Stimulated activated effector memory CD8-positive, alpha-beta T cell treated with anti-CD3 and anti-CD28 coated beads, Interleukin-12 subunit alpha, Interleukin-12 subunit beta, amount 100 ng/mL, for 72 hours (primary cell): ENCODE data around the gene TESMIN.

Experiments
- ATAC-seq: fragments of 150-1000 bp; cut with Tn5 transposase; 2 replicates; pipeline ENCODE4 v1.10.0; 2021
- DNase-seq, 2 donors: peaks; one replicate each; pipeline ENCODE4 v3.0.0; 2021 to 2022; ENCODE audit warnings: low spot score in 2 of 2
- H3K27ac Mint-ChIP-seq: one replicate; pipeline ENCODE4 v1.8.0; 2022; ENCODE audit warnings: mild to moderate bottlenecking, mixed read lengths
- H3K36me3 Mint-ChIP-seq: one replicate; pipeline ENCODE4 v1.8.0; 2022; ENCODE audit warnings: mild to moderate bottlenecking, mixed read lengths
- H3K4me1 Mint-ChIP-seq: one replicate; pipeline ENCODE4 v1.8.0; 2022; ENCODE audit warnings: mixed read lengths
- H3K4me3 Mint-ChIP-seq: one replicate; pipeline ENCODE4 v1.8.0; 2022; ENCODE audit warnings: mild to moderate bottlenecking, mixed read lengths
- H3K9me3 Mint-ChIP-seq: one replicate; pipeline ENCODE4 v1.8.0; 2022; ENCODE audit warnings: mixed read lengths

Gene TESMIN

DNA sequence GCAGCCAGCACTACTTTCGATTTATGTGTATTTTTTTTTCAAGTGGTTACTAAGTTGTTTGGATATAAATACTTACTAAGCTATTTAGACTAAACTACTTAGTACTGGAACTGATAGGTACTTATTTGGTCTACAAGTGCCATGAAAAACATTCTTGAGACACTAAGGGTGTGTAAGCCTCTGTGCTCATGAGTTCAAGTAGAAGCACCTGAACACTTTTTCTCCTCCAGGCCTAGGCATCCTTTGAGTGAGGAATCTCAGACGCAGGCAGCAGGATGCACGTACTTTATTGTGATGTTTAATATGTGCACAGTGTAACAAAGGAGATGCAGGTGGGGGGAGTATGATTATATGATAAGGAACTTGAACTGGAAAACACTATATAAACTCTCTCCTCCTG, 7.8 kb downstream of the TESMIN start:
- H3K9me3 Mint-ChIP-seq: no peaks in the 10 kb centered on the region
- ATAC-seq (no peak), DNase-seq (no peak)
- peaks cover 4% of the 10 kb centered on the region for H3K4me1 Mint-ChIP-seq
- peak overlapping the region; percentile 27 for H3K27ac Mint-ChIP-seq
- H3K36me3 Mint-ChIP-seq: no peaks in the 10 kb centered on the region
- H3K4me3 Mint-ChIP-seq: no peak overlapping the region

GRCh38 chr11:68741463-68741862, 9.9 kb downstream of the TESMIN start:
- Mint-ChIP-seq H3K4me1 (peaks cover 4% of the 10 kb centered on the region), H3K36me3 (no peaks in the 10 kb centered on the region), H3K27ac (no peak overlapping the region), H3K4me3 (no peak overlapping the region), H3K9me3 (no peaks in the 10 kb centered on the region)
- DNase-seq (no peak), ATAC-seq (no peak)

- Mint-ChIP-seq H3K4me1 (no peaks in the 10 kb centered on the region), H3K4me3 (no peak overlapping the region), H3K27ac (no peak overlapping the region), H3K36me3 (no peaks in the 10 kb centered on the region), H3K9me3 (no peaks in the 10 kb centered on the region)
- ATAC-seq: no peak
- DNase-seq: no peak
Measured at GRCh38 chr11:68735646-68736045, 15.7 kb downstream of the TESMIN start.

DNA sequence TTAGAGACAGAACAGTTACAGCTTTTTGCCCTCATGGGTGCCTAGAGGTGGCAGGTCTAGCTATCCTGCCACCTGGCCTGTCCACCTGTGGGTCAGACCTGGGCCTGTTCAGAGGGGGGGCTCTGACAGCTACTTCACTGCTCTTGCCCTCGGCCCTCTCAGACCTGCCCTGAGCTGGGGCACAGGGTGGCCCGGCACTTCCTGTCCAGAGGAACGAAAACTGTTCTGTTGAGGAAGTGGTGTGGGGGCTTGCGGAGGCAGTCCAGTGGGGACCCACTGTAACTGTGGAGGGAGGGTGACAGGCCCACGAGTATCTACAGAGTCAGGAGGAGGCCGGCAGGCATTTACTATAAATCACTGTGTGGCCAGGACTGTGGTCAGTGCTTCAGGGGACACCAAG, 16.2 kb downstream of the TESMIN start:
- ATAC-seq (peak; percentile 28), DNase-seq (no peak)
- Mint-ChIP-seq H3K36me3 (no peaks in the 10 kb centered on the region), H3K4me1 (no peaks in the 10 kb centered on the region), H3K9me3 (no peaks in the 10 kb centered on the region), H3K27ac (no peak overlapping the region), H3K4me3 (no peak overlapping the region)

- Mint-ChIP-seq H3K4me1 (no peaks in the 10 kb centered on the region), H3K4me3 (no peak overlapping the region), H3K36me3 (no peaks in the 10 kb centered on the region), H3K27ac (no peak overlapping the region), H3K9me3 (no peaks in the 10 kb centered on the region)
- ATAC-seq: no peak
- DNase-seq: no peak
Measured at GRCh38 chr11:68734111-68734510, 17.2 kb downstream of the TESMIN start.

- Mint-ChIP-seq H3K9me3 (no peaks in the 10 kb centered on the region), H3K4me1 (no peaks in the 10 kb centered on the region), H3K36me3 (no peaks in the 10 kb centered on the region), H3K4me3 (no peak overlapping the region), H3K27ac (no peak overlapping the region)
- DNase-seq: no peak
- ATAC-seq: no peak
Measured at GRCh38 chr11:68727783-68728182, 23.5 kb downstream of the TESMIN start.

GRCh38 chr11:68724293-68724692, 27.0 kb downstream of the TESMIN start:
- Mint-ChIP-seq H3K4me1 (no peaks in the 10 kb centered on the region), H3K36me3 (no peaks in the 10 kb centered on the region), H3K9me3 (peaks cover 8% of the 10 kb centered on the region), H3K4me3 (no peak overlapping the region), H3K27ac (no peak overlapping the region)
- DNase-seq: no peak
- ATAC-seq: no peak

DNA sequence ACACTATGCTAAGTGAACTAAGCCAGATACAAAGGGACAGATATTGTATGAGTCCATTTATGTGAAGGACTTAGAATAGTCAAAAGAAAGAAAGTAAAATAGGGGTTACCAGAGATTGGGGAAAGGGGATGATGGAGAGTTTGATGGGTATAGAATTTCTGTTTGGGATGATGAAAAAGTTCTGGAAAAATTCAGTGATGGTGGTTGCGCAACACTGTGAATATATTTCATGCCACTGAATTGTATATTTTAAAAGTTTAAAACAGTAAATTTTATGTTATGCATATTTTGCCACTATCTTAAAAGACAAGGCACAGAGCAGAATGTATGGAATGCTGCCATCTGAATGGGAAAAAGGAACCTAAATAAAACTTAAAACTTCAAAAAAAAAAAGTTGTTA, 29.2 kb downstream of the TESMIN start:
- Mint-ChIP-seq H3K9me3 (peaks cover 8% of the 10 kb centered on the region), H3K36me3 (no peaks in the 10 kb centered on the region), H3K4me3 (no peak overlapping the region), H3K4me1 (no peaks in the 10 kb centered on the region), H3K27ac (no peak overlapping the region)
- DNase-seq: no peak
- ATAC-seq: no peak

- H3K9me3 Mint-ChIP-seq: peaks cover 8% of the 10 kb centered on the region
- H3K36me3 Mint-ChIP-seq: no peaks in the 10 kb centered on the region
- no peak for ATAC-seq
- no peak overlapping the region for H3K4me3 Mint-ChIP-seq
- no peak overlapping the region for H3K27ac Mint-ChIP-seq
- no peak for DNase-seq
- no peaks in the 10 kb centered on the region for H3K4me1 Mint-ChIP-seq
Measured at GRCh38 chr11:68721075-68721474, 30.2 kb downstream of the TESMIN start.

- Mint-ChIP-seq H3K36me3 (no peaks in the 10 kb centered on the region), H3K4me1 (no peaks in the 10 kb centered on the region), H3K27ac (no peak overlapping the region), H3K4me3 (no peak overlapping the region), H3K9me3 (peaks cover 8% of the 10 kb centered on the region)
- DNase-seq (no peak), ATAC-seq (no peak)
Measured at GRCh38 chr11:68715456-68716122, 35.7 kb downstream of the TESMIN start.

DNA sequence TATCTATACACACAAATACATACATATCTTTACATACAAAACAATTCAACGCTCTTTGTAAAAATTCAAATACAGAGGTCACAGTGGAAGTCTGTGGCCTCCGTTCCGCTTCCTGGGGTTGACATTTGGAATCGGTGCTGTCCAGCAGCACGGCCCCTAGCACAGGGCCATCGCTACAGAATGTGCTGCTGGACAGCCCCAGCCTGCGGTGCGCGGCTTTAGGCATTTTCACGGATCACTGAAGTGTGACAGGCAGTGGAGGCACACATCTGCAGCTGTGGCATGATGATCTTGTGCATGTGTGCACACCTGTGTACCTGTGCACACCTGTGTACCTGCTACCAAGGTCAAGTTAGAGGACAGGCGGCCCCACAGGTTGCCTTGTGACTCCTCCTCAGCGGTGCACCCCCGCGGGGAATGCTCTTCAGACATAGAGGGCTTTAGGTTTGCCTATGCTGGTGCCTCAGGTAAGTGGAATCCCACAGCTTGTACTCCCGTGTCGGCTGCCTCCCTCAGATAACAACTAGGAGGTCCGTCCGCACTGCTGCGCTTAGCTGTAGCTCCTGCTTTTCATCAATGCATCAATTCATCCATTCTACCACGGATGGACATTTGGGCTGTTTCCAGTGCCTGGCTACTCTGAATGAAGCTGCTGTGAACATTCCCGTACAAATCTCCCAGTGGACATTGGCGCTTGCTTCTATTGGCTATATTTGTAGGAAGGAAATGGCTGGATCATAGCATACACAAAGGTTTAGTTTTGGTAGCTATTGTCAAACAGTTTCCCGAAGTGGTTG, 37.1 kb downstream of the TESMIN start:
- Mint-ChIP-seq H3K9me3 (no peaks in the 10 kb centered on the region), H3K27ac (no peak overlapping the region), H3K4me1 (no peaks in the 10 kb centered on the region), H3K4me3 (no peak overlapping the region), H3K36me3 (no peaks in the 10 kb centered on the region)
- ATAC-seq (no peak), DNase-seq (no peak)

- DNase-seq (no peak), ATAC-seq (no peak)
- Mint-ChIP-seq H3K36me3 (no peaks in the 10 kb centered on the region), H3K27ac (no peak overlapping the region), H3K9me3 (no peaks in the 10 kb centered on the region), H3K4me1 (no peaks in the 10 kb centered on the region), H3K4me3 (no peak overlapping the region)
Measured at GRCh38 chr11:68711114-68711513, 40.2 kb downstream of the TESMIN start.

DNA sequence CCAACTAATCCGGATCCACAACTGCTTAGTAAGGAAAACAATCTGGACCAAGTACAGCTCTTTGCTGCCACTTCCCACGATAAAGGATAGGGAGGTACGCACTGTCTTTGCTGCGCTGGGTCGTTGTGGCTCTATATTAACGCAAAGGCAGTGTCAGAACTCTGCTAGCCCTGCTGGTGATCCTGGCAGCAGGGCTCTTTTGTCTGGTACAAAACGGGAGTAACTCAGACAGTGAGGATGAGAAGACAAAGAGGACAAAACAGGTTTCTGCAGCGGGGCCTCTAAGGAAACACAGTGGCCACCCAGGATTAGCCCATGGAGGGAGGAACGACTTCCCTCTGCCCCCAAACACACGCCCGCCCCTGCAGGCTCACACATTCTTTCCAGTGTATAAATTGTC, 40.9 kb downstream of the TESMIN start:
- H3K27ac Mint-ChIP-seq: no peak overlapping the region
- no peak overlapping the region for H3K4me3 Mint-ChIP-seq
- ATAC-seq (no peak), DNase-seq (no peak)
- H3K9me3 Mint-ChIP-seq: no peaks in the 10 kb centered on the region
- H3K36me3 Mint-ChIP-seq: no peaks in the 10 kb centered on the region
- H3K4me1 Mint-ChIP-seq: no peaks in the 10 kb centered on the region

DNA sequence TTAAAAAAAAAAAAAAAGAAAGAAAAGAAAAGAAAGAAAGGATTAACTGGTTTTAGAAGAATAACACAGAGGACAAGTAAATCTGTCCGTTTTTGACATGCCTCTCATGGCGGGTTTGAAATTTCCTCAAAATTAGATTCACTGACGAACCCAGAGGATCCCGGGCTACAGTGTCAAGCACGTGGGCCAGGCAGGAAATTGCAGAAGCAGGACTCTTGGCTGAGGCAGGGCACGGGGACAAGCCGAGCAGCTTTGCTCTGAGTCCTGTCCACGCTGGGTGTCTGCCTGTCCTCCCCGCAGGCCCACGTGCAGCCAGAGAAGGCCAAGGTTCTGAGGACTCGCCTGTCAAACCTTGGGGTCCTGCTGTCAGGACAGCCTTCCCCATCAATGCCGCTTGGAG, 42.3 kb downstream of the TESMIN start:
- H3K4me1 Mint-ChIP-seq: no peaks in the 10 kb centered on the region
- ATAC-seq: no peak
- H3K27ac Mint-ChIP-seq: no peak overlapping the region
- DNase-seq: no peak
- no peaks in the 10 kb centered on the region for H3K9me3 Mint-ChIP-seq
- H3K4me3 Mint-ChIP-seq: no peak overlapping the region
- H3K36me3 Mint-ChIP-seq: no peaks in the 10 kb centered on the region

GRCh38 chr11:68707527-68707926, 43.8 kb downstream of the TESMIN start:
- Mint-ChIP-seq H3K27ac (no peak overlapping the region), H3K36me3 (no peaks in the 10 kb centered on the region), H3K4me1 (no peaks in the 10 kb centered on the region), H3K9me3 (no peaks in the 10 kb centered on the region), H3K4me3 (no peak overlapping the region)
- ATAC-seq (no peak), DNase-seq (no peak)

DNA sequence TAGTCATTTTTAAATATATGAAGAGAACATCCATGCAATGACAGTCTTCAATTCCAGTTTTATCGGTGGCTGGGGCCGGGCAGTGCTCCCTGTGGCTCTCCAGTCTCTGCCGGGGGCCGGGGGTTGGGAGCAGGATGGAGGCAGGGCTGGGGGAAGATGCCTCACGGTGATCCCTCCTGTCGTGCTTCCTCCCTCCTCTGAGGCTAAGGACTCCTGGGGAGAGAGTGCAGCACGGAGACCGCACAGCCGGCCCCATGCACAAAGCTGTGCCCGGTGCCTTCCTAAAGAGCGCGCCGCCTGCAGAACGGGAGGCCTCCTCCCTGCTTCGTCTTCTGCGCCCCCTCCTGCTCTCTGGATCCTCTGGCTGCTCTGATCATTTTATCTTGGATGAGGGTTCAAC, 46.4 kb downstream of the TESMIN start:
- H3K36me3 Mint-ChIP-seq: no peaks in the 10 kb centered on the region
- no peaks in the 10 kb centered on the region for H3K4me1 Mint-ChIP-seq
- no peak overlapping the region for H3K27ac Mint-ChIP-seq
- no peak overlapping the region for H3K4me3 Mint-ChIP-seq
- no peaks in the 10 kb centered on the region for H3K9me3 Mint-ChIP-seq
- ATAC-seq (no peak), DNase-seq (no peak)
